ENCODE measurements around the gene TXNRD1.

TXNRD1 gene

GRCh38 chr12:104369708-104370107 is 154.1 kb downstream of the TXNRD1 start:
- no peak overlapping the region for H3K27ac ChIP-seq (ENCODE audit: low read depth, low read length)
- no peaks in the 10 kb centered on the region for H3K36me3 ChIP-seq (ENCODE audit: control insufficient read depth in 1 of 2, insufficient read depth in 2 of 2, low read length in 2 of 2)
- H3K4me1 ChIP-seq (ENCODE audit: control insufficient read depth in 1 of 2, insufficient read depth in 2 of 2, low read length in 2 of 2): no peaks in the 10 kb centered on the region

DNA sequence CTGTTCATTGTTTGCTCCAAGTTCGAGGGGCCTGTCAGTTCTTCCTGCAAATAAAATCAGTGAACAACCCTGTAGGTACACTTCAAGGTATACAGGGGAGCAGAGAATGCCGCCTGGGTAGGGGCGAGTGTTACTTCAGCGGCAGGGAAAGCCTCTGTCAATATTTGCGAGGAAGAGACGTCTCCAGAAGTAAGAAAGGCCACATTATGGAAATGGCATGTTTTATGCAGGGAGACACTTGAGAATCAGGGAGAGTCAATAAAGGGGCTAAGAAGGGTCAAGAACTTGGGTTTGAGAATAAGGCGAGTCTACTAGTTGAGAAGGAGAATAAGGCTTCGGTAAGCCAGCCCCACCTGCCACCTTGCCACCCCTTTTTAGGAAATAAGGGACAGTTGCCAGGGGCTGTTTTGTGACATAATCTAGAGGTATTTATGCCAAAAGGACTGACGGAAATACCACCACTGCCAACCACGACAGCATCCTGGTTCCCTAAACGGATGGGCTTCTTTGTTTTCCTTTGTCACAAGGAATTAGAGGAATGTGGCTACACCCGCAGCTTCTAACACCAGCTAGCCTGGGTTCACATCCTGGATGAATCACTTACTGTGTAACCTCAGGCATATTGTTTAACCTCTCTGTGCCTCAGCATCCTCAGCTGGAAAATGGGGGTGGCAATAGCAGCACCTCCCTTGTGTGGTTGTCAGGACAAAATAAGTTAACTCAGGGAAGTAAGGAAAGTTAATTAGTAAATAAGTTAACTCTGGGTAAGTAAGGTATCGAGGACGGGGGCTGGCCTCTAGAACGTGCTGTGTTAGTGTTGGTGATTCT is 155.7 kb downstream of the TXNRD1 start:
- no peak overlapping the region for H3K4me3 ChIP-seq (ENCODE audit: low read depth in 1 of 2, low read length in 2 of 2)
- no peaks in the 10 kb centered on the region for H3K27me3 ChIP-seq (ENCODE audit: control insufficient read depth in 1 of 2, insufficient read depth in 2 of 2, low read length in 2 of 2)
- no peaks in the 10 kb centered on the region for H3K4me1 ChIP-seq (ENCODE audit: control insufficient read depth in 1 of 2, insufficient read depth in 2 of 2, low read length in 2 of 2)
- H3K9me3 ChIP-seq (ENCODE audit: control insufficient read depth in 1 of 2, low read length in 2 of 2): peaks cover 4% of the 10 kb centered on the region in 2 donors
- H3K9ac ChIP-seq (ENCODE audit: low read depth in 1 of 2, low read length in 2 of 2): no peak overlapping the region
- H3K27ac ChIP-seq (ENCODE audit: low read depth, low read length): no peak overlapping the region
- no peaks in the 10 kb centered on the region for H3K36me3 ChIP-seq (ENCODE audit: control insufficient read depth in 1 of 2, insufficient read depth in 2 of 2, low read length in 2 of 2)

More at GRCh38 chr12:104369708-104370107, 154.1 kb downstream of the TXNRD1 start:
- H3K4me3 ChIP-seq (ENCODE audit: low read depth in 1 of 2, low read length in 2 of 2): no peak overlapping the region
- no peaks in the 10 kb centered on the region for H3K27me3 ChIP-seq (ENCODE audit: control insufficient read depth in 1 of 2, insufficient read depth in 2 of 2, low read length in 2 of 2)
- H3K9ac ChIP-seq (ENCODE audit: low read depth in 1 of 2, low read length in 2 of 2): no peak overlapping the region
- peaks cover 4% of the 10 kb centered on the region in 2 donors for H3K9me3 ChIP-seq (ENCODE audit: control insufficient read depth in 1 of 2, low read length in 2 of 2)

GRCh38 chr12:104372061-104372720 is 156.6 kb downstream of the TXNRD1 start:
- no peaks in the 10 kb centered on the region for H3K4me1 ChIP-seq (ENCODE audit: control insufficient read depth in 1 of 2, insufficient read depth in 2 of 2, low read length in 2 of 2)
- no peaks in the 10 kb centered on the region for H3K36me3 ChIP-seq (ENCODE audit: control insufficient read depth in 1 of 2, insufficient read depth in 2 of 2, low read length in 2 of 2)
- H3K9me3 ChIP-seq (ENCODE audit: control insufficient read depth in 1 of 2, low read length in 2 of 2): peaks cover 4% of the 10 kb centered on the region in 2 donors
- H3K27me3 ChIP-seq (ENCODE audit: control insufficient read depth in 1 of 2, insufficient read depth in 2 of 2, low read length in 2 of 2): no peaks in the 10 kb centered on the region
- no peak overlapping the region for H3K4me3 ChIP-seq (ENCODE audit: low read depth in 1 of 2, low read length in 2 of 2)
- H3K9ac ChIP-seq (ENCODE audit: low read depth in 1 of 2, low read length in 2 of 2): no peak overlapping the region
- H3K27ac ChIP-seq (ENCODE audit: low read depth, low read length): no peak overlapping the region

DNA sequence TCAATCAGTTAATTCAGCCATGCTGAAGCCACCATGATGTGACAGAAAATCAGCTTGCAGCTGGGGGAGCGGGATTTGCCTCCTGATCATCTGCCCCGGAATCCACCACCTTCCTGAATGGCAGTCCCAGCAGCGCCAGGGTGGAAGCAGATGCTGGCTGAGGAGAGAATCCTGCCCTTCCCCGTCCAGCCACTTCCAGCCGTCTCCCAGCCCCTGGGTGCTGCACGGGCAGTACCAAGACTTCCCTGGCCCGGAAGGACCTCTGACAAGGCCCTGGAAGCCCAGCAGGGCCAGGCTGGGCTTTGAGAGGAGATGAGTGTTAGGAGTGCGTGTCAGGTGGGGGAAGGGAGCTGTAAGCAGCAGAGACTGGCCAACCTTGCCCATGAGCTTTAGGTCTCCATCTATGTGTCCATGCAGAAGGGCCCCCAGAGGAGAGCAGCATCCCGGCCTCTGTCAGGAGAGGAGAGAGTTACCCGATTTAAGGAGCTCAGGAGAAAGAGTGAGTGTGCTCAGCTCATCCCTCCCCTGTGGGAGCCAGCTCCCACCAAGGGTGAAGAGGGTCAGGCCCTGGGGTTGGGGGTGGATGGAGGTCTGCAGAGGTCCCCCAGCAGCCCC is 157.2 kb downstream of the TXNRD1 start:
- Histone ChIP-seq H3K27me3 (ENCODE audit: control insufficient read depth in 1 of 2, insufficient read depth in 2 of 2, low read length in 2 of 2) (no peaks in the 10 kb centered on the region), H3K9me3 (ENCODE audit: control insufficient read depth in 1 of 2, low read length in 2 of 2) (peaks cover 4% of the 10 kb centered on the region in 2 donors), H3K4me1 (ENCODE audit: control insufficient read depth in 1 of 2, insufficient read depth in 2 of 2, low read length in 2 of 2) (no peaks in the 10 kb centered on the region), H3K9ac (ENCODE audit: low read depth in 1 of 2, low read length in 2 of 2) (no peak overlapping the region), H3K4me3 (ENCODE audit: low read depth in 1 of 2, low read length in 2 of 2) (no peak overlapping the region), H3K27ac (ENCODE audit: low read depth, low read length) (no peak overlapping the region), H3K36me3 (ENCODE audit: control insufficient read depth in 1 of 2, insufficient read depth in 2 of 2, low read length in 2 of 2) (no peaks in the 10 kb centered on the region)

- Histone ChIP-seq H3K9me3 (ENCODE audit: control insufficient read depth in 1 of 2, low read length in 2 of 2) (peaks cover 4% of the 10 kb centered on the region in 2 donors), H3K27me3 (ENCODE audit: control insufficient read depth in 1 of 2, insufficient read depth in 2 of 2, low read length in 2 of 2) (no peaks in the 10 kb centered on the region), H3K27ac (ENCODE audit: low read depth, low read length) (no peak overlapping the region), H3K4me1 (ENCODE audit: control insufficient read depth in 1 of 2, insufficient read depth in 2 of 2, low read length in 2 of 2) (no peaks in the 10 kb centered on the region), H3K4me3 (ENCODE audit: low read depth in 1 of 2, low read length in 2 of 2) (no peak overlapping the region), H3K36me3 (ENCODE audit: control insufficient read depth in 1 of 2, insufficient read depth in 2 of 2, low read length in 2 of 2) (no peaks in the 10 kb centered on the region), H3K9ac (ENCODE audit: low read depth in 1 of 2, low read length in 2 of 2) (no peak overlapping the region)
Measured at GRCh38 chr12:104374071-104374470, 158.5 kb downstream of the TXNRD1 start.

- no peak overlapping the region for H3K4me3 ChIP-seq (ENCODE audit: low read depth in 1 of 2, low read length in 2 of 2)
Measured at GRCh38 chr12:104374806-104375205, 159.2 kb downstream of the TXNRD1 start.

GRCh38 chr12:104375775-104376174 is 160.2 kb downstream of the TXNRD1 start:
- H3K36me3 ChIP-seq (ENCODE audit: control insufficient read depth in 1 of 2, insufficient read depth in 2 of 2, low read length in 2 of 2): no peaks in the 10 kb centered on the region
- H3K4me1 ChIP-seq (ENCODE audit: control insufficient read depth in 1 of 2, insufficient read depth in 2 of 2, low read length in 2 of 2): no peaks in the 10 kb centered on the region
- H3K9me3 ChIP-seq (ENCODE audit: control insufficient read depth in 1 of 2, low read length in 2 of 2): no peaks in the 10 kb centered on the region

More at GRCh38 chr12:104374806-104375205, 159.2 kb downstream of the TXNRD1 start:
- Histone ChIP-seq H3K36me3 (ENCODE audit: control insufficient read depth in 1 of 2, insufficient read depth in 2 of 2, low read length in 2 of 2) (no peaks in the 10 kb centered on the region), H3K9me3 (ENCODE audit: control insufficient read depth in 1 of 2, low read length in 2 of 2) (peaks cover under 1% of the 10 kb centered on the region in 2 donors), H3K27ac (ENCODE audit: low read depth, low read length) (no peak overlapping the region), H3K27me3 (ENCODE audit: control insufficient read depth in 1 of 2, insufficient read depth in 2 of 2, low read length in 2 of 2) (no peaks in the 10 kb centered on the region), H3K9ac (ENCODE audit: low read depth in 1 of 2, low read length in 2 of 2) (no peak overlapping the region), H3K4me1 (ENCODE audit: control insufficient read depth in 1 of 2, insufficient read depth in 2 of 2, low read length in 2 of 2) (no peaks in the 10 kb centered on the region)

GRCh38 chr12:104376650-104377513 is 161.3 kb downstream of the TXNRD1 start:
- H3K9ac ChIP-seq (ENCODE audit: low read depth in 1 of 2, low read length in 2 of 2): no peak overlapping the region
- H3K9me3 ChIP-seq (ENCODE audit: control insufficient read depth in 1 of 2, low read length in 2 of 2): no peaks in the 10 kb centered on the region
- no peak overlapping the region for H3K27ac ChIP-seq (ENCODE audit: low read depth, low read length)
- H3K4me1 ChIP-seq (ENCODE audit: control insufficient read depth in 1 of 2, insufficient read depth in 2 of 2, low read length in 2 of 2): no peaks in the 10 kb centered on the region
- H3K27me3 ChIP-seq (ENCODE audit: control insufficient read depth in 1 of 2, insufficient read depth in 2 of 2, low read length in 2 of 2): no peaks in the 10 kb centered on the region
- no peaks in the 10 kb centered on the region for H3K36me3 ChIP-seq (ENCODE audit: control insufficient read depth in 1 of 2, insufficient read depth in 2 of 2, low read length in 2 of 2)
- no peak overlapping the region for H3K4me3 ChIP-seq (ENCODE audit: low read depth in 1 of 2, low read length in 2 of 2)

More at GRCh38 chr12:104375775-104376174, 160.2 kb downstream of the TXNRD1 start:
- no peaks in the 10 kb centered on the region for H3K27me3 ChIP-seq (ENCODE audit: control insufficient read depth in 1 of 2, insufficient read depth in 2 of 2, low read length in 2 of 2)
- H3K4me3 ChIP-seq (ENCODE audit: low read depth in 1 of 2, low read length in 2 of 2): no peak overlapping the region
- no peak overlapping the region for H3K27ac ChIP-seq (ENCODE audit: low read depth, low read length)
- H3K9ac ChIP-seq (ENCODE audit: low read depth in 1 of 2, low read length in 2 of 2): no peak overlapping the region

- H3K9me3 ChIP-seq (ENCODE audit: control insufficient read depth in 1 of 2, low read length in 2 of 2): no peaks in the 10 kb centered on the region
- no peaks in the 10 kb centered on the region for H3K27me3 ChIP-seq (ENCODE audit: control insufficient read depth in 1 of 2, insufficient read depth in 2 of 2, low read length in 2 of 2)
- no peak overlapping the region for H3K9ac ChIP-seq (ENCODE audit: low read depth in 1 of 2, low read length in 2 of 2)
- H3K4me3 ChIP-seq (ENCODE audit: low read depth in 1 of 2, low read length in 2 of 2): no peak overlapping the region
- no peaks in the 10 kb centered on the region for H3K36me3 ChIP-seq (ENCODE audit: control insufficient read depth in 1 of 2, insufficient read depth in 2 of 2, low read length in 2 of 2)
- H3K27ac ChIP-seq (ENCODE audit: low read depth, low read length): no peak overlapping the region
- no peaks in the 10 kb centered on the region for H3K4me1 ChIP-seq (ENCODE audit: control insufficient read depth in 1 of 2, insufficient read depth in 2 of 2, low read length in 2 of 2)
Measured at GRCh38 chr12:104377514-104377812, 161.9 kb downstream of the TXNRD1 start.
